GM18499 (cell line): ENCODE data around the gene MVK.

Experiments
- ATAC-seq: cut with Tn5 transposase; IDR thresholded peaks from one replicate; pipeline ENCODE4 v1.9.1; 2021; ENCODE audit warnings: moderate number of reproducible peaks; ENCODE audit not compliant: insufficient read depth, unreplicated experiment

The MVK gene

DNA sequence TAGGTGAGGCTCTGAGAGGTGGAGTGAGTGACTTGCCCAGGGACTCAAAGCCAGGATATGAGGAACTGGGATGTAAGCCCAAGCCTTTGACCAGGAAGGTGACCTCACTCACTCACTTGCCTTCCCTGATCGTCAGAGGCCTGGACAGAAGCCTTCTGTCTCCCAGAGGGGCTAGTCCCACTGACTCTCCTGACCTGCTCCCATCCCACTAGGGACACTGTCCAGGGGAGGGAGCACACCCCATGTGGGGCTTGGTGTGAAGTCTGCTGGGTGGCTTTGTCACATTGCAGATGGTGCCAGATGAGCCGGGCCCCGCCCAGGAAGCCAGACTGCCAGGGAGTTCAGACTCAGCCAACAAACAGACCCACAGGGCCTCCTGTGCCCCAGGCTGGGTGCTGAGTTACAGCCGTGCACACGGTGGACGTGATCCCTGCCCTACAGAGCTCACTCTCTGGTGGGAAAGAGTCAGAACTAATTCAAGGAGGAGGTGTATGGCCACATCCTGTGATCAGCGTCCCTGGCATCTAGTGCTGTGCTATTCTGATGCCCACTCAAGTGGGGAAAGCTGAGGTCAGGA lies 28.6 kb upstream of the MVK start:
- no peak for ATAC-seq

DNA sequence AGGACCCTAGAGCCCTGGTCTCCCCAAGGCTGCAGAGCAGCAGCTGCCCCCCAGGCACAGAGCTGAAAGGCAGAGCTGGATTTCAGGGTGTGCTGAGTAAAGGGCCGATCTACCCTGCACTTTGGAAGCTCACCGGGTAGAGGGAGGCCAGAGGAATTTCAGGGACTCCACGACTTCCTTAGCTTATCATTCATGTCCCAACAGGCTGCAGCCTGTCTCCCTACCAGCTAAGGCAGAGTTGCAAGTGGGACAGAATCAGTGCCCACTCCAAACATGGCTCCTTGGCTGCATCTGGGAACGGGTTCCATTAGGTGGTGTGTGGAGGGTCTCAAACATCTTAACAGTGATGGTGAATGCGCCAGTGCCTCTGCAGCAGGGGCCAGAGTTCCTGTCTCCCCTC lies 27.8 kb upstream of the MVK start:
- no peak for ATAC-seq

DNA sequence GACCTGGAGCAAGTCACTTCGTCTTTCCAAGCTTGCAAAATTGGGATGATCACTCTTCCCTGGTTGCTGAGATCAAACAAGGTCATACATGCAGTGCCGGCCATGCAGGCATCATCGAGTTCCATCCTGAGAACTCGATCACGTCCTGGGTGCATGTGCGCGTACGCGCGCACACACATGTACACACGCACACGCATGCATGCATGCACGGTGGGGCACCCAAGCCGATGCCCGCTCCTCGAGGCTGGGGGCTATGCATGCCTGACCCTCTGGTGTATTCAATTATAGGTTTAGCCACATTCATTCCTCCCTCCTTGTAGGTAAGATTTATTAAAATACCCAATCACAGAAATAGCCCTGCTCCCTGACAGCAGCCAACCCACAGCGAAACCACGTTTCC lies 26.3 kb upstream of the MVK start:
- ATAC-seq, result no peak

DNA sequence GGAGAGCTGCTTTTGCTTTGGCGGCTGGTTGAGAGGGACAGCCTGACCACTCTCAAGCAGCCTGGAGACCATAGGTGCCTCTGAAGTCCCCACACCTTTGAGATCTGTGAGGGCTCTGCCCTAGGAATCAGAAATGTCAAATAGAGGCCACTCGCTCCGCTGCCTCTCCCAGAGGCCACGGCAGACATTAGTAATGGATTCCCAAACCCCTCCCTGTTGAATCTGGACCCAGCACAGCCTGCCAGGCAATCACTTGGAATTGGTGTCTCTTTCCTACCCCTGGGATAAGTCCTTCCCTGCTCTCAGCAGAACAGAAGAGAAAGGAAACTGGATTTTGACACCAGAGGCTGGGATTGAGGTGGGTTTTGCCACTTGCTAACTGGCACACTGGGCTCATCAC lies 25.3 kb upstream of the MVK start:
- no peak for ATAC-seq

DNA sequence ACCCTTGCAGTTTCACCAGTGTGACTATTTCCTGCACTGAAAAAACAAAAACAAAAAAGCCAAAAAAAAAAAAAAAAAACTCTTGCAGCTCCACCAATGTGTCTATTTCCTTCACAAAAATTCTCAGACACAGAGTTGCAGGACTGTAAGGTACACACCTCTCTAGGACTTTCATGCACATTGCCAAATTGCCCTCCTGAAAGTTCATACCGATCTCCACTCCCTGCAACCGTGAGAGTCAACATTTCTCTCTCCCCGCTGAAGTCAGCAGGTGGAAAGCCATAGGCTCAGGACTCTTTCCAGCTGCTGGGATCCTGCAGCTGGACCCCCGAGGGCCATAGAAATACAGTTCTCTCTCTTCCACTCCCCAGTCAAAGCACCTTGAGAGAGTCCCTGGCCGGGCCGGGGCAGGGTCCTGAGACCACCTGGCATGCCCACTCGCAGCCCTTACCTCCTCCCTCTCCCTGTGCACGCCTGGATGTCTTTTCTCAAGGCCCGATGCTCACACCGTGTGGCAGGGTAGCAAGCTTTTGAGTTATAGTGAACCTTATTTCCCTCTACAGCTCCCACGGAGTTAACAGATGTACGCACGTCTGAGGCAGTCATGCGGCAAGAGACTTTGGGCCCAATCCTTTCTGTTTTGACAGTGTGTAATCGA lies 23.9 kb upstream of the MVK start:
- ATAC-seq, result no peak

DNA sequence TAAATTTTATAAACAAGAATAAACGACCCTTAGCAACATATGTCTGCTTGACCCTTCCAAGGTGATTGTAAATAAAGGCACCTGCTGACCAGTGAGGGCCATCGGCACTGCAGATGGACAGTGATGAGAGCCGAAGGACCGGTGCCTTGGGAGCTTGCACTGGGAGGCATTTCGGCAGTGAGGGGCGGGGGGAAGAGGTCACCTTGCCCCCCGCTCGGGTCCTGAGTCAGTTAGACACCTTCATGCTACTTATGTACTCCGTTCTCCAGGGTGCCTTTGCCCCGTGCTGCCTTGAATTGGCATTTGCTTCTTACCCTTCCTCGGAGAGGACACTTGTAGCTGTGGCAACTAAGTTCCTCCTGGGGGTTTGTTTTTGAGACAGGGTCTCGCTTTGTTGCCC lies 23.3 kb upstream of the MVK start:
- ATAC-seq, result no peak

DNA sequence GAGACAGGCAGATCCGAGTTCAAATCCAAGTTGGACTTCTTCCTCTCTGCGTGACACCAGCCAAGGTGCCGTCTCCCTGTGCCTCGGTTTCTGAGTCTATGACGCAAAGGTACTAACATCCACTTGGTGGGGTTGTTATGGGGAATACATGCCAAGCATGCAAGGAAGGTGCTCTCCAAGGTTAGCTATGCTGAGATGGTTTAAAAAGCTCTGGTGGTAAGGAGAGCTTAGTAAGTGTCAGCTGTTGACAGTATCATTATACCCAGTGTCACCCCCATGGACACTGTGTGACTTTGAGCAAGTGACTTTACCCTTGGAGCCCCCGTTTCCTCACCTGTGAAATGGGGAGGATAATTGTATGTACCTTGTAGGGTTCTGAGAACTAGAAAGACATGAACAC lies 22.5 kb upstream of the MVK start:
- no peak for ATAC-seq

DNA sequence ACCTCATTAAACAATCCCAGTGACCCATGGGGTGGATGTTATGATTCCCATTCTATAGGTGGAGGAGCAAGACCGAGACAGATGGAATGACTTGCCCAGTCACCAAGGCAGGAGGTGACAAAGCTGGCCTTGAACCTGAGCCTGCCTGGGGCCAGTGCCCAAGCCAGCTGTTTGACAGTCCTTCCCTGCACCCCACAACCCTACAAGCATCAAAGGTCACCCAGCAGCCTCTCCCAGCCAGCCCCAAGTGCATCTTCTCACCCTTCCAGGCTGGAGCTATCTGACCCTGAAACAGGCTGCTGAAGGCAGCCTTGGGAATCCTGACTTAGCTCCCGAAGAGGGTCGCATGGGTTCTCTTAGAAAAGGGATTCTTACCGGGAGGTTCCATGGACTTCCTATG lies 20.6 kb upstream of the MVK start:
- no peak for ATAC-seq

DNA sequence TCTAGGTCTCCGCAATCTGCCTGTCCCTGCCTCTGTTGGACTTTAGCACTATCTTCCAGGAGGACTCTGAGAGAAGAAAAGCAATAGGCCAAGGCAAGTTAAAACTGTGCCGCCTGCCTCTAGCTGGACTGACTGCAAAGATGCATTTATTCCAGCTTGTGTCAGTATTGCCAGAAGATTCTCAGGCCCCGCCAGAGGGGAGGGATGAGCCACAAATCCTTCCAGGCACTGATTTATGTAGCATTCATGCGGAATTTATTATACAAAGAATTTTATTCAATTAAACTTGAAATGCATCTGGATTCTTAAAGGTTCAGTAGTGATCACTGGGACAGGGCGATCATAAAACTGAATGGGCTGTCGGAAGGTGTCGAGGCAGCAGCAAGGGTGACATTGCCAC lies 20.1 kb upstream of the MVK start:
- ATAC-seq, result no peak

DNA sequence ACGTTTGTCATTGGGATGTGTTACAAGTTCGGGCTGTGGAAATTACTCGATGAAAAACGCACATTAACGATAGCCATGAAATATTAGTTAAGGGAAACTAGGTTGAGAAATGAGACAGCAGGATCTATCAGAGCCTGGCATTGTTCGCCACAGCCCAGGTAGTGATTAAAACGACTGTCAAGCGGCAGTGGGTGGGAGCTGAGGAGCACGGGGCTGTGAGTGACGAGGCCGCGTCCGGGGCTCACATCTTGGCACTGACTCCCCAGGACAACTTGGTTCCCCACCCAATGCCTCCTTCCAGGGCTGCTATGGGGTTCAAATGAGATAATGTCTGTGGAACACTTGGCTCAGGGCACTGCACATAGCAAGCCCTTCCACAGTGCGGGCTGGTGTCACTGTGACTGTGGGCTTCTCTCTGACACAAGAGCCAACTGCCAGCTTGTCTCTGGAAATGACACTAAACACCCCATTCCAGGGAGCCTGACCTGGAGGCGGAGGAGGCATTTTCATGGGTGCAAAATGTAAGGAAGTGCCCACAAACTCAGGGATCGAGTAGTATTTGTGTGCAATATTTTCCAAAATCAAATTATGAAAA lies 19.6 kb upstream of the MVK start:
- no peak for ATAC-seq

DNA sequence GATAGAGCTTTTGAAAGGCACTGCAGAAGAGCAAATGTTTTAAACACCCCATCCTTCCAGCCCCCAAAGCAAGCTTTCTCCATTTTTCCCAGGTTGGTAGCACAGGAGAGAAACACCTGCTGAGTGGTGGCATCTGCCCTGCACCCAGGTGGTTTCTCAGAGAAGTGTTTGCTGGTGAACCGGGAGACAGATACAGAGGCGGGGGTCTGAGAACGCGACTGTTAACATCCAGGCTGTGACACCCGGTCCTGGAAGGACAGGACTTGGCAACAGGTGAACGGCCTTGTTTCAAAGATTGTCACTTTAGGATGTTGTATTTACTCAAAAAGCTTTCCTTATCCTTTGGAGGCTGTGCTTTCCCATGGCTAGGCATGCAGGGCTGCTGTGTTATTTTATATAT lies 18.8 kb upstream of the MVK start:
- no peak for ATAC-seq

DNA sequence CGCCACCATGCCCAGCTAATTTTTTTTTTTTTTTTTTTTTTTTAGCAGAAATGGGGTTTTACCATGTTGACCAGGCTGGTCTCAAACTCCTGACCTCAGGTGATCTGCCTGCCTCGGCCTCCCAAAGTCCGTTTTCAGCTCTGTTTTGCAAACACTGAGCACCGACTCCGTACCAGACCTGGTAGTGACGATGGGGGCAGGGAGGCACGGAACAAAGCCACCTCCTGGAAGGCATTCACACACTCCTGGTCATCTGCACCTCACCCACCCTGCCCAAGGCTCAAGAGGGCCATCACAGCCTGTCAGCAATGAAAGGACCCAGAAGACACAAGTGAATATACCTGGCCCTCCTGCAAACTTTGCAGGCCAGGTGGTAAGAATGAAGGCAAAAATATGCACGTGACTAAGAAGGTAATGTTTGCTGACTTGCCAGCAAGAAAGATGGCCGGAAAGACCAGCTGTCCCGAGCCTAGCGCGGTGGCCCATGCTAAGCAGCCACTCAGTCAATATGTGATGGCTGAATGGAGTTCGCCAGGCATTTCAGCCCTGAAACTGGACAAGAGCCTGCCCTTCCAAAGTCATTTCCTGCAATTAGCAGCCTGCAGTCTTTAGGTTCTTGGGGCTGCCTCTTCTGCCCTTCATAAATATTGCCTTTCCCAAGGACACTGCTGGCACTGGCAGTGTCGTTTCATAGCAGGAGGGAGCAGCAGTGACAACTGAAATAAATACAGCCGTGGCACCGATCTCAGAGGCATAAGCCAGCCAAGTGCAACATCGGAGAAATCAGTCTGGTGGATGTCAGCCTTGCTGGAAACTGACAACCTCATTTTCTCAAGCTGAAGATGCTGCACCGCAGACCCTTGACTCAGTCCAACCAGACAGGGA lies 17.9 kb upstream of the MVK start:
- ATAC-seq, result no peak

DNA sequence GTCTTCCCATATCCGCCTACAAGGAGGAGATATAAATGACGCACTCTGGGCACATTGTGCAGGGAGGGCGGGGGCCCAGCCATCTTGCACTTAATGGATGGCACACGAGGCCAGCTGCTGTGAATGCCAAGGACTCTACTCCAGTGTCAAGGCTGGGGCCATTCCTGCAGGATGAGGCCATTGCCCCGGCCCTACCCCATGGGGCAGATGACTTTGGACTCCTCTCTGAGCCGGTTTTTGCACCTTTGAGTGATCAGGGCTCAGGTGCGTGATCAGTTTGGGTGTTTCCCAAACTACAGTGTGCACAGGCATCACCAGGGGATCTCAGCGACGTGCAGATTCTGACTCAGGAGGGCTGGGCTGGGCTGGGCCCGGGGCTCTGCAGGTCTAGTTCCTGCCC lies 16.4 kb upstream of the MVK start:
- no peak for ATAC-seq

DNA sequence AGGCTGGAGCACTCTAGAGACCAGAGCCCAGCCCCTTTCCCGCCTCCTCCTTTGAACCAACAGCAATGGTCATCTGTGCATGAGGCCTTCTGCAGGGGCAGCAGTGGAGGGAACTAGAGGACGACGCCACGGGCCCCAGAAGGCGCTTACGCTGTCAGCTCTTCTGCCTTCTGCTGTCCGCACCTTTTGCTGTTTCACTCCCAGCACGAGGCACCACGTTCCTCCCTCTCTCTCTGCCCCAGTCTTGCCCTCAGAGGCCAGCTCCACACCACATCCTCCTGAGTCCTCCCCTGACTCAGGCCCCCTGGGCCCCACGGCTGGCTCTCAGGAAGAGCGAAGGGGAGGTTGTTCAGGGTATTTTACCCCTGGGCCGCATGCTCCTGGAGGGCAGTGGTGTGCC lies 15.8 kb upstream of the MVK start:
- ATAC-seq, result no peak

DNA sequence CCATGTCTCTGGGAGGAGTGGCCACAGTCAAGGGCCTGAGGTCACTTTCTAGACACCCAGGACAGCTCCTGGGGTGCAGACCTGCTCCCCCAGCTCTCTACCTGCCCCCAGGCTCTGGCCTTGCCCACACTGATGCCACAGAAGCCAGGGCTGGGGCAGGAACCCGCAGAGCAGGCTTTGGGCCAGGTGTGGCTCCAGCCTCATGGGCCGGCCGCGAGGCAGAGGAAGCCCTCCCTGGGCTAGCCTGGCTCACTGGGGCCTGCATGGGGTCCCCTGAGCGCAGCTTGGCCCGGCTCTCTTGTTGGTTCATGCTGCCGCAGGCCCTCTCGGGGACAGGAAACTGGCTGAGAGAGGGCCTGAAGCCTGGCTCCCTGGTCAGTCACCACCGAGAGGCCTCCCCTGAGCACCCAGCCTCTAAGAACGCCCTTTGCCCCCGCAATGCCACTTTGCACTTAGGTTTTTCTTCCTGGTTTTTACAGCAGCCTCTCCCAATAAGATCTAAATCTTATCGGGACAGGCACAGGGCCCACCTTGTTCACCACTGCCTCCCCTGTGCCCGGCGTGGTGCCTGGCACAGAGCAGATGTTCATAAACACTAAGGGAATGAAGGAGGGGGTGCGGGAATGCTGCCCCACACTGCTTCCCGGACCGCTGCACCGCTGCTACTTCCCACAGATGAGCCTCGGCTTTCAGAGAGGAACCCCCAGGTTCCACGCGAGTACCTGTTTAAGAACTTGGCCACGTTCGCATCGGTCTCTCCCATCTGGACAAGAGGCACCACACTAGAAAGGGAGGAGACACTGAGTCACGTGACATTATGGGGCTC lies 15.0 kb upstream of the MVK start:
- ATAC-seq, result no peak

DNA sequence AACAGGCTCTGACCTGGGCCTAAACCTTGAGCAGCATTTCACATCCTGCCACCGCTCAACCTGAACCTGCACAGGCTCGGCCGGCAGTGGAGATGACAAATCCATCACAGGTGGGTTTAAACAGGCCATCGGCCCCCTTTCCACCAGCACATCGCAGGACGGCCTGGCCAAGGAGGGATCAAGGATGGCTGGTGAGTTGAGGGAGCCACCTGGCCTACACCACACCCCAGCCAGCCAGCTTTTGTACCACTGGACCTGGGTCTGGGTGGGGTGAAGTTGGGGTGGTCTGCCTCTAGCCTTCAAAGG lies 14.4 kb upstream of the MVK start:
- no peak for ATAC-seq

DNA sequence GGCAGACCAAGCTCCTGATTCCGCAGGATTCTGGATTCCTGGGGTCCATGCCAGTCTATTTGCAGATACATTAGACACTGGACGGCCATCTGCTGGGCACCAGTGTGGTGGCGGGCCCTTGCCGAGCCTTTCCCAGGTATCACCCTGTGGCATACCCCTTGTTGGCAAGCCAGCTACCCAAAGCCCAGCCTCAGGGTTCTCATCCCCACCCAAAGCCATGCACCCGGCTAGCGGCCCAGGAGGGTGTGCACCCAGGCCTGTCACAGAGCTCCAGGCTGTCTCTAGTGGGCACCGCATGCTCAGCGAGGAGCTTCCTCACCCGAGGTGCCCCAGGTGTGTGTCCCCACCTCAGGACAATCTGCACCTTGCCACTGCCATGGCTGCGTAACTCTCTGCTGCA lies 14.0 kb upstream of the MVK start:
- ATAC-seq, result no peak

DNA sequence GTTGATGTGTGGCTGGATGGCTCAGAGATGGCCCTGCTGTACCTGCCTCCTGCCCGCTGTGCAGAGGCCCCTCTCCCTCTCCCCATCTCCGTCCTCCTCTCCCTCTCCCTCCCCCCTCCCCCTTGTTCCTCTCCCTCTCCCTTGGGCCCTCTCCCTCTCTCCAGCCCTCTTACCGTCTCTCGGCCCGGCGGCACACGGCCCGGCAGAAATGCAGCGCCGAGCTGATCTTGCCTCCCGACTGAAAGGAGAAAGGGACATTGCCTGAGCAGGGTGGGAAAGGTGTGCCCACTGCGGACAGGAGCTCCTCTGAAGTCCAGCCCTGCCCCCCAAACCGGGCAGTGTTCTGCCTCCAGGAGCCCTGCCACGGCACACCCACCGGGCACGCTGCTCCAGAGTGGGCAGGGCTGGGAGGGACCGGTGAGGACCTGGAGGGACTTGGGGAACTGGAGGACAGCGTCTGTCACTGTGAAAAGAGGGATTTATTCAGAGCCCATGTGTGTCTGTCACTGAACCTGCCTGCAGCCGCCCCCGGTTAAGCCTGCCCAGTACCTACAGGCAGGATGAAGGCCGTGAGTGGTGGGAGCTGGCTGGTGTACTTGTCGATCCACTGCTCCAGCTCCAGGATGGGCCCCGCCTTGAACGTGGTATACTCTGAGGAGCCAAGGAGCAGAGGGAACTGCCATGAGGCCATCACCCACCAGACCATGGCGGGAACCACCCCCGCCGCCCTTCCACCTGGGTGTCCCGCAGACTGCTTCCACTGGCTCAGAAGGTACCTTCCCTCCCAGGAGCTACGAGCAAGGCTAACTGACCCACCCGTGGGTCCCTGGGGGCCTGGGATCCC lies 12.5 kb upstream of the MVK start:
- no peak for ATAC-seq

DNA sequence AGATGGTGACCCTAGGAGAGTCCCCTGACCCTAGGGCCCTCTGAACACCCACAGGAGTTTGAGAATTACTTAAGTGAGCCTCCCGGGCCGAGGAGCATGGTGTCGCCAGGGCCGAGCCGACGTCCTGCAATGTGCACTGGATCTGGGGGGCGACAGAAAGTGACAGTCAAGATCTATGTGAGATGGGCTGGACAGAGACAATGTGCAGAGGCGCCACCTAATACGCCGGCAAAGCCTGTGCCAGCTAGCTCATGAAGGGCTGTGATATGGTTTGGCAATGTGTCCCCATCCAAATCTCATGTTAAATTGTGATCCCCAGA lies 11.9 kb upstream of the MVK start:
- ATAC-seq, result no peak

DNA sequence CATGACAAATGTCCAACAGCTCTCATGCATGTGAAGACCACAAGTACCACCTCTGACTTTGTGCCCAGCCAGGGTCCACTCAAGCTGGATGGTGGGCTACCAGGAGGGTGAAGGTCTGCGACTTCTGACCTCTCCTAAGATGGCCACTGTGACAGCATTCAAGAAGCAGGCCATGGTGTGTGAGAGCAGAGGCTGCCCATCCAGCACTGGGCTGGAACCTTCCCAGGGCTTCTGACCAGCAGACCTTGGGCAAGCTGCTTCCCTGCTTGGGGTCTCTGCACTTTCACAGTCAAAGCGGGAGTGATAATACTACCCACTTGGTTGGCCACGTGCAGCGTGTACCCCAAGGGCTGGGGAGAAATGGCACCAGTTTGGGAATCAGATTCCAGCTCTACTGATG lies 10.7 kb upstream of the MVK start:
- no peak for ATAC-seq
